ENCODE data around the gene PRKAB2.
"Not testable (repeated sequence)": the region's sequence is repeated elsewhere in the genome, so short reads cannot be mapped to it uniquely, and the experiment has no call there.

Gene PRKAB2

GRCh38 chr1:147171399-147172167 is 687 bp downstream of the PRKAB2 start:
- DNase-seq = peak; percentile 29

- no peak for DNase-seq
Measured at GRCh38 chr1:147169840-147170674, 2.2 kb downstream of the PRKAB2 start.

GRCh38 chr1:147169171-147169570 is 3.1 kb downstream of the PRKAB2 start:
- no peak for DNase-seq

GRCh38 chr1:147168626-147169058 is 3.6 kb downstream of the PRKAB2 start:
- DNase-seq = peak; percentile 26

- DNase-seq = peak; percentile 94
Measured at GRCh38 chr1:147167365-147167764, 4.9 kb downstream of the PRKAB2 start.

- DNase-seq = no peak
Measured at GRCh38 chr1:147163019-147163418, 9.3 kb downstream of the PRKAB2 start.

- no peak for DNase-seq
Measured at GRCh38 chr1:147162093-147162492, 10.2 kb downstream of the PRKAB2 start.

- DNase-seq = not testable (repeated sequence)
Measured at GRCh38 chr1:147157116-147157515, 15.2 kb downstream of the PRKAB2 start.

- DNase-seq = no peak
Measured at GRCh38 chr1:147156642-147157041, 15.6 kb downstream of the PRKAB2 start.

- no peak for DNase-seq
Measured at GRCh38 chr1:147152772-147153171, 19.5 kb downstream of the PRKAB2 start.

- no peak for DNase-seq
Measured at GRCh38 chr1:147151244-147151643, 21.0 kb downstream of the PRKAB2 start.

- no peak for DNase-seq
Measured at GRCh38 chr1:147142886-147143285, 29.4 kb downstream of the PRKAB2 start.

GRCh38 chr1:147130721-147131120 is 41.5 kb downstream of the PRKAB2 start:
- DNase-seq = not testable (repeated sequence)

- no peak for DNase-seq
Measured at GRCh38 chr1:147129116-147129873, 43.0 kb downstream of the PRKAB2 start.

- DNase-seq = no peak
Measured at GRCh38 chr1:147124266-147124665, 48.0 kb downstream of the PRKAB2 start.

GRCh38 chr1:147117109-147117508 is 55.2 kb downstream of the PRKAB2 start:
- DNase-seq = no peak

GRCh38 chr1:147115496-147115895 is 56.8 kb downstream of the PRKAB2 start:
- DNase-seq = no peak

GRCh38 chr1:147115079-147115478 is 57.2 kb downstream of the PRKAB2 start:
- not testable (repeated sequence) for DNase-seq

GRCh38 chr1:147114353-147114752 is 57.9 kb downstream of the PRKAB2 start:
- DNase-seq = not testable (repeated sequence)

GRCh38 chr1:147111381-147112130 is 60.7 kb downstream of the PRKAB2 start:
- DNase-seq = no peak

GRCh38 chr1:147110872-147111271 is 61.4 kb downstream of the PRKAB2 start:
- DNase-seq = no peak

GRCh38 chr1:147110434-147110833 is 61.8 kb downstream of the PRKAB2 start:
- DNase-seq = no peak
